WTC11 (cell line): ENCODE data around the gene CYB5D1. TPM values are rescaled to one million over a fixed set of nuclear protein-coding genes. Genes with fewer than 3 reads are reported as not detected.

ENCODE experiments used
- ATAC-seq: fragments of 200-7000 bp; cut with Tn5 transposase; 2 replicates; pipeline ENCODE4 v1.10.0; 2021; ENCODE audit warnings: mild to moderate bottlenecking, moderate library complexity
- CTCF ChIA-PET: fragments of 300-600 bp; sonication (Branson Sonifier 250); formaldehyde crosslinking; loops from one replicate; lab custom pipeline; 2021; ENCODE audit warnings: antibody characterized with exemption; lab: Charles Lee
- POLR2A ChIA-PET: fragments of 350-600 bp; sonication (Branson Sonifier 250); formaldehyde crosslinking; loops from one replicate; lab custom pipeline; 2021; ENCODE audit warnings: antibody characterized with exemption; lab: Charles Lee
- DNase-seq: peaks from one replicate; pipeline ENCODE4 v3.0.0; 2021; ENCODE audit warnings: low spot score
- H3K27ac Mint-ChIP-seq: 2 replicates; pipeline ENCODE4 v1.8.0; 2021; ENCODE audit warnings: mixed read lengths
- H3K27me3 Mint-ChIP-seq: 2 replicates; pipeline ENCODE4 v1.8.0; 2021; ENCODE audit warnings: low read depth, mild to moderate bottlenecking, moderate library complexity, mixed read lengths
- H3K36me3 Mint-ChIP-seq: 2 replicates; pipeline ENCODE4 v1.8.0; 2021; ENCODE audit warnings: mixed read lengths
- H3K4me1 Mint-ChIP-seq: 2 replicates; pipeline ENCODE4 v1.8.0; 2022; ENCODE audit warnings: mixed read lengths
- H3K4me3 Mint-ChIP-seq: 2 replicates; pipeline ENCODE4 v1.8.0; 2021; ENCODE audit warnings: mild to moderate bottlenecking, moderate library complexity, mixed read lengths
- H3K9me3 Mint-ChIP-seq: 2 replicates; pipeline ENCODE4 v1.8.0; 2021; ENCODE audit warnings: mixed read lengths
- CBFB ChIP-seq: sonication (generic); formaldehyde crosslinking; IDR thresholded peaks from 2 replicates; pipeline ENCODE4 v1.8.1; 2022; ENCODE audit warnings: mild to moderate bottlenecking, low read depth, missing genetic modification reagents
- JUN ChIP-seq: sonication (generic); formaldehyde crosslinking; IDR thresholded peaks from 2 replicates; pipeline ENCODE4 v1.8.0; 2023; ENCODE audit warnings: mild to moderate bottlenecking, missing genetic modification reagents
- KAT7 ChIP-seq: sonication (generic); formaldehyde crosslinking; IDR thresholded peaks from 2 replicates; pipeline ENCODE4 v1.8.1; 2023; ENCODE audit warnings: missing genetic modification reagents, mild to moderate bottlenecking, borderline replicate concordance
- NR2C2 ChIP-seq: sonication (generic); formaldehyde crosslinking; IDR thresholded peaks from 2 replicates; pipeline ENCODE4 v1.8.0; 2022; ENCODE audit warnings: mild to moderate bottlenecking, missing genetic modification reagents
- OVOL2 ChIP-seq: fragments of 250-450 bp; sonication (Bioruptor Pico); IDR thresholded peaks from 2 replicates; pipeline ENCODE4 v1.9.0; 2021; ENCODE audit warnings: mild to moderate bottlenecking, borderline replicate concordance
- SOX15 ChIP-seq: fragments of 250-450 bp; sonication (Bioruptor Pico); IDR thresholded peaks from 2 replicates; pipeline ENCODE4 v1.9.0; 2021; ENCODE audit warnings: mild to moderate bottlenecking
- ZNF138 ChIP-seq: sonication (generic); formaldehyde crosslinking; conservative IDR thresholded peaks from 2 replicates; pipeline ENCODE4 v1.8.1; 2022; ENCODE audit warnings: mild to moderate bottlenecking, moderate library complexity, missing genetic modification reagents
- total RNA-seq: library from RNA; stranded (reverse); gene quantifications from 3 replicates; pipeline ENCODE4 v1.2.3, GENCODE V29; 2021
- TF ChIP-seq, protein P1 (sequence below): sonication (generic); formaldehyde crosslinking; IDR thresholded peaks from 2 replicates; pipeline ENCODE4 v1.8.0; 2022; ENCODE audit warnings: missing genetic modification reagents
- TF ChIP-seq, protein P2 (sequence below): sonication (generic); formaldehyde crosslinking; IDR thresholded peaks from 2 replicates; pipeline ENCODE4 v1.8.1; 2022; ENCODE audit warnings: low read depth, mild to moderate bottlenecking, moderate library complexity, missing genetic modification reagents, borderline replicate concordance
- TF ChIP-seq, protein P3 (sequence below): fragments of 250-450 bp; sonication (Bioruptor Pico); IDR thresholded peaks from 2 replicates; pipeline ENCODE4 v1.9.0; 2021; ENCODE audit warnings: mild to moderate bottlenecking
- TF ChIP-seq, protein P4 (sequence below): fragments of 200-600 bp; IDR thresholded peaks from 2 replicates; pipeline ENCODE4 v1.8.0; 2022; ENCODE audit warnings: antibody characterized with exemption
- TF ChIP-seq, protein P5 (sequence below): sonication (generic); formaldehyde crosslinking; IDR thresholded peaks from 2 replicates; pipeline ENCODE4 v1.8.1; 2023; ENCODE audit warnings: mild to moderate bottlenecking, moderate library complexity, missing genetic modification reagents

CYB5D1 gene
- total RNA-seq, 1 experiment from 2014 or later: 15.2 TPM

DNA sequence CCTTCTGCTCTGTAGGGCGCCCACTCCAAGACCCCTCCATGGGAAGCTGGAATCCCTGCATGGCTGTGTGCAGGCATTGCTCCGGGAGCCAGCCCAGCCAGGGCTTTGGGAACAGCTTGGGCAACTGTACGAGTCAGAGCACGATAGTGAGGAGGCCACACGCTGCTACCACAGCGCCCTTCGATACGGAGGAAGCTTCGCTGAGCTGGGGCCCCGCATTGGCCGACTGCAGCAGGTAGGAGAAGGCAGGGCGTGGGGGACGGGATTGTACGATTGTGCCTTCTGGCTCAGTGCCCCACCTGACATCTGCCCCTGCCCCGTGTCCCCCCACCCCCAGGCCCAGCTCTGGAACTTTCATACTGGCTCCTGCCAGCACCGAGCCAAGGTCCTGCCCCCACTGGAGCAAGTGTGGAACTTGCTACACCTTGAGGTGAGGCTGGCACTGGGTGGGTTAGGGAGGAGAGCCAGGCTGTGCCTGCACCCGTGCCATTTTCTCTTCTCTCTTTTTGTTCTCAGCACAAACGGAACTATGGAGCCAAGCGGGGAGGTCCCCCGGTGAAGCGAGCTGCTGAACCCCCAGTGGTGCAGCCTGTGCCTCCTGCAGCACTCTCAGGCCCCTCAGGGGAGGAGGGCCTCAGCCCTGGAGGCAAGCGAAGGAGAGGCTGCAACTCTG is 11.6 kb upstream of the CYB5D1 start (continued):
- TF ChIP-seq, protein P1, sequence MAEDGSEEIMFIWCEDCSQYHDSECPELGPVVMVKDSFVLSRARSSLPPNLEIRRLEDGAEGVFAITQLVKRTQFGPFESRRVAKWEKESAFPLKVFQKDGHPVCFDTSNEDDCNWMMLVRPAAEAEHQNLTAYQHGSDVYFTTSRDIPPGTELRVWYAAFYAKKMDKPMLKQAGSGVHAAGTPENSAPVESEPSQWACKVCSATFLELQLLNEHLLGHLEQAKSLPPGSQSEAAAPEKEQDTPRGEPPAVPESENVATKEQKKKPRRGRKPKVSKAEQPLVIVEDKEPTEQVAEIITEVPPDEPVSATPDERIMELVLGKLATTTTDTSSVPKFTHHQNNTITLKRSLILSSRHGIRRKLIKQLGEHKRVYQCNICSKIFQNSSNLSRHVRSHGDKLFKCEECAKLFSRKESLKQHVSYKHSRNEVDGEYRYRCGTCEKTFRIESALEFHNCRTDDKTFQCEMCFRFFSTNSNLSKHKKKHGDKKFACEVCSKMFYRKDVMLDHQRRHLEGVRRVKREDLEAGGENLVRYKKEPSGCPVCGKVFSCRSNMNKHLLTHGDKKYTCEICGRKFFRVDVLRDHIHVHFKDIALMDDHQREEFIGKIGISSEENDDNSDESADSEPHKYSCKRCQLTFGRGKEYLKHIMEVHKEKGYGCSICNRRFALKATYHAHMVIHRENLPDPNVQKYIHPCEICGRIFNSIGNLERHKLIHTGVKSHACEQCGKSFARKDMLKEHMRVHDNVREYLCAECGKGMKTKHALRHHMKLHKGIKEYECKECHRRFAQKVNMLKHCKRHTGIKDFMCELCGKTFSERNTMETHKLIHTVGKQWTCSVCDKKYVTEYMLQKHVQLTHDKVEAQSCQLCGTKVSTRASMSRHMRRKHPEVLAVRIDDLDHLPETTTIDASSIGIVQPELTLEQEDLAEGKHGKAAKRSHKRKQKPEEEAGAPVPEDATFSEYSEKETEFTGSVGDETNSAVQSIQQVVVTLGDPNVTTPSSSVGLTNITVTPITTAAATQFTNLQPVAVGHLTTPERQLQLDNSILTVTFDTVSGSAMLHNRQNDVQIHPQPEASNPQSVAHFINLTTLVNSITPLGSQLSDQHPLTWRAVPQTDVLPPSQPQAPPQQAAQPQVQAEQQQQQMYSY (CRISPR knock-in tag): no peak
- TF ChIP-seq, all 79 proteins: peak for 0

DNA sequence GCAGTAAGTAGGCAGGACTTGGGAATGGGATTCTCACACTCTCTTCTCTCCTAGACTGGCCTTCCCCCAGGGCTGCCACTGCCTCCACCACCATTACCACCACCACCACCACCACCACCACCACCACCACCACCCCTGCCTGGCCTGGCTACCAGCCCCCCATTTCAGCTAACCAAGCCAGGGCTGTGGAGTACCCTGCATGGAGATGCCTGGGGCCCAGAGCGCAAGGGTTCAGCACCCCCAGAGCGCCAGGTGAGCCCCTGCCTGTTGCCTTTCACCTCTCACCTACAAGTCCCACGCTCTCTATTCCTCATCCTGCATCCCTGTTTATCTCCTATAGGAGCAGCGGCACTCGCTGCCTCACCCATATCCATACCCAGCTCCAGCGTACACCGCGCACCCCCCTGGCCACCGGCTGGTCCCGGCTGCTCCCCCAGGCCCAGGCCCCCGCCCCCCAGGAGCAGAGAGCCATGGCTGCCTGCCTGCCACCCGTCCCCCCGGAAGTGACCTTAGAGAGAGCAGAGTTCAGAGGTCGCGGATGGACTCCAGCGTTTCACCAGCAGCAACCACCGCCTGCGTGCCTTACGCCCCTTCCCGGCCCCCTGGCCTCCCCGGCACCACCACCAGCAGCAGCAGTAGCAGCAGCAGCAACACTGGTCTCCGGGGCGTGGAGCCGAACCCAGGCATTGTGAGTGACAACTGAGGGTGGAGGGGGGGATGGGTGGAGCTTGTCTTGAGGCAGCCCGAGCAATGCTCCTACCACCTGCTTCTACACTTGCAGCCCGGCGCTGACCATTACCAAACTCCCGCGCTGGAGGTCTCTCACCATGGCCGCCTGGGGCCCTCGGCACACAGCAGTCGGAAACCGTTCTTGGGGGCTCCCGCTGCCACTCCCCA is 10.8 kb upstream of the CYB5D1 start:
- peaks cover 22% of the 10 kb centered on the region for H3K4me1 Mint-ChIP-seq
- ChIA-PET POLR2A (no interaction called here), CTCF (interaction anchor here (1.1 to 7.0 kb wide), 4 partner anchors 10 to 15 kb away, joined by 3 to 66 read pairs (median 6); partner anchors contain the start of genes CYB5D1, KDM6B and NAA38)
- no peaks in the 10 kb centered on the region for H3K36me3 Mint-ChIP-seq
- H3K9me3 Mint-ChIP-seq: no peaks in the 10 kb centered on the region
- TF ChIP-seq, protein P2, sequence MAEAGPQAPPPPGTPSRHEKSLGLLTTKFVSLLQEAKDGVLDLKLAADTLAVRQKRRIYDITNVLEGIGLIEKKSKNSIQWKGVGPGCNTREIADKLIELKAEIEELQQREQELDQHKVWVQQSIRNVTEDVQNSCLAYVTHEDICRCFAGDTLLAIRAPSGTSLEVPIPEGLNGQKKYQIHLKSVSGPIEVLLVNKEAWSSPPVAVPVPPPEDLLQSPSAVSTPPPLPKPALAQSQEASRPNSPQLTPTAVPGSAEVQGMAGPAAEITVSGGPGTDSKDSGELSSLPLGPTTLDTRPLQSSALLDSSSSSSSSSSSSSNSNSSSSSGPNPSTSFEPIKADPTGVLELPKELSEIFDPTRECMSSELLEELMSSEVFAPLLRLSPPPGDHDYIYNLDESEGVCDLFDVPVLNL (CRISPR knock-in tag): no peak
- TF ChIP-seq KAT7 (CRISPR knock-in tag): no peak
- TF ChIP-seq, all 79 proteins: peak for 0
- no peak for ATAC-seq
- no peak overlapping the region for H3K4me3 Mint-ChIP-seq
- H3K27ac Mint-ChIP-seq: no peak overlapping the region
- no peak for DNase-seq
- peaks cover 27% of the 10 kb centered on the region for H3K27me3 Mint-ChIP-seq

DNA sequence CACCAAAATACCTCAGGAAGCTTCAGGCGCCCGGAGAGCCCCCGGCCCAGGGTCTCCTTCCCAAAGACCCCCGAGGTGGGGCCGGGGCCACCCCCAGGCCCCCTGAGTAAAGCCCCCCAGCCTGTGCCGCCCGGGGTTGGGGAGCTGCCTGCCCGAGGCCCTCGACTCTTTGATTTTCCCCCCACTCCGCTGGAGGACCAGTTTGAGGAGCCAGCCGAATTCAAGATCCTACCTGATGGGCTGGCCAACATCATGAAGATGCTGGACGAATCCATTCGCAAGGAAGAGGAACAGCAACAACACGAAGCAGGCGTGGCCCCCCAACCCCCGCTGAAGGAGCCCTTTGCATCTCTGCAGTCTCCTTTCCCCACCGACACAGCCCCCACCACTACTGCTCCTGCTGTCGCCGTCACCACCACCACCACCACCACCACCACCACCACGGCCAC is 9.6 kb upstream of the CYB5D1 start:
- no peak for ATAC-seq
- POLR2A ChIA-PET: no interaction called here
- no peak for DNase-seq
- Mint-ChIP-seq H3K9me3 (no peaks in the 10 kb centered on the region), H3K4me3 (no peak overlapping the region), H3K27me3 (peaks cover 28% of the 10 kb centered on the region), H3K27ac (no peak overlapping the region), H3K4me1 (peaks cover 23% of the 10 kb centered on the region), H3K36me3 (no peaks in the 10 kb centered on the region)
- CTCF ChIA-PET: interaction anchor here (0.7 to 7.0 kb wide), 2 partner anchors 11 to 14 kb away, joined by 4 to 66 read pairs; partner anchors contain the start of gene KDM6B
- TF ChIP-seq NR2C2 (CRISPR knock-in tag) (no peak), CBFB (CRISPR knock-in tag) (no peak), ZNF138 (no peak), OVOL2 (no peak), JUN (no peak), SOX15 (no peak)
- TF ChIP-seq, protein P3, sequence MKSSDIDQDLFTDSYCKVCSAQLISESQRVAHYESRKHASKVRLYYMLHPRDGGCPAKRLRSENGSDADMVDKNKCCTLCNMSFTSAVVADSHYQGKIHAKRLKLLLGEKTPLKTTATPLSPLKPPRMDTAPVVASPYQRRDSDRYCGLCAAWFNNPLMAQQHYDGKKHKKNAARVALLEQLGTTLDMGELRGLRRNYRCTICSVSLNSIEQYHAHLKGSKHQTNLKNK (CRISPR knock-in tag): no peak
- TF ChIP-seq, protein P4, sequence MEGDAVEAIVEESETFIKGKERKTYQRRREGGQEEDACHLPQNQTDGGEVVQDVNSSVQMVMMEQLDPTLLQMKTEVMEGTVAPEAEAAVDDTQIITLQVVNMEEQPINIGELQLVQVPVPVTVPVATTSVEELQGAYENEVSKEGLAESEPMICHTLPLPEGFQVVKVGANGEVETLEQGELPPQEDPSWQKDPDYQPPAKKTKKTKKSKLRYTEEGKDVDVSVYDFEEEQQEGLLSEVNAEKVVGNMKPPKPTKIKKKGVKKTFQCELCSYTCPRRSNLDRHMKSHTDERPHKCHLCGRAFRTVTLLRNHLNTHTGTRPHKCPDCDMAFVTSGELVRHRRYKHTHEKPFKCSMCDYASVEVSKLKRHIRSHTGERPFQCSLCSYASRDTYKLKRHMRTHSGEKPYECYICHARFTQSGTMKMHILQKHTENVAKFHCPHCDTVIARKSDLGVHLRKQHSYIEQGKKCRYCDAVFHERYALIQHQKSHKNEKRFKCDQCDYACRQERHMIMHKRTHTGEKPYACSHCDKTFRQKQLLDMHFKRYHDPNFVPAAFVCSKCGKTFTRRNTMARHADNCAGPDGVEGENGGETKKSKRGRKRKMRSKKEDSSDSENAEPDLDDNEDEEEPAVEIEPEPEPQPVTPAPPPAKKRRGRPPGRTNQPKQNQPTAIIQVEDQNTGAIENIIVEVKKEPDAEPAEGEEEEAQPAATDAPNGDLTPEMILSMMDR: no peak
- TF ChIP-seq, protein P5, sequence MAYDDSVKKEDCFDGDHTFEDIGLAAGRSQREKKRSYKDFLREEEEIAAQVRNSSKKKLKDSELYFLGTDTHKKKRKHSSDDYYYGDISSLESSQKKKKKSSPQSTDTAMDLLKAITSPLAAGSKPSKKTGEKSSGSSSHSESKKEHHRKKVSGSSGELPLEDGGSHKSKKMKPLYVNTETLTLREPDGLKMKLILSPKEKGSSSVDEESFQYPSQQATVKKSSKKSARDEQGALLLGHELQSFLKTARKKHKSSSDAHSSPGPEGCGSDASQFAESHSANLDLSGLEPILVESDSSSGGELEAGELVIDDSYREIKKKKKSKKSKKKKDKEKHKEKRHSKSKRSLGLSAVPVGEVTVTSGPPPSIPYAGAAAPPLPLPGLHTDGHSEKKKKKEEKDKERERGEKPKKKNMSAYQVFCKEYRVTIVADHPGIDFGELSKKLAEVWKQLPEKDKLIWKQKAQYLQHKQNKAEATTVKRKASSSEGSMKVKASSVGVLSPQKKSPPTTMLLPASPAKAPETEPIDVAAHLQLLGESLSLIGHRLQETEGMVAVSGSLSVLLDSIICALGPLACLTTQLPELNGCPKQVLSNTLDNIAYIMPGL: no peak
